Kidney epithelial cell (primary cell): ENCODE data around the gene SLC6A7. TPM values are rescaled to one million over a fixed set of nuclear protein-coding genes. Genes with fewer than 3 reads are reported as not detected.
A peak's percentile ranks its signal among the peaks of the same experiment; 100 is the strongest.

Experiments
- DNase-seq: peaks from one replicate; pipeline ENCODE4 v3.0.0-alpha.2; 2010; ENCODE audit warnings: low read depth
- H3K27me3 ChIP-seq: 2 replicates; pipeline ENCODE4 v1.6.0; 2011; ENCODE audit warnings: low read length; ENCODE audit not compliant: control insufficient read depth, insufficient read depth
- H3K36me3 ChIP-seq: 2 replicates; pipeline ENCODE4 v1.5.1; 2011; ENCODE audit warnings: low read length; ENCODE audit not compliant: control insufficient read depth, insufficient read depth
- H3K4me3 ChIP-seq: 2 replicates; pipeline ENCODE4 v1.5.1; 2011; ENCODE audit warnings: low read depth, mild to moderate bottlenecking, control low read depth, low read length
- CTCF ChIP-seq: IDR thresholded peaks from 2 replicates; pipeline ENCODE4 v1.5.1; 2011; ENCODE audit warnings: mild to moderate bottlenecking, moderate library complexity, low read length, control low read depth, inconsistent platforms; ENCODE audit not compliant: insufficient read depth, poor library complexity, severe bottlenecking
- total RNA-seq: library from RNA; depleted of rRNA; stranded (reverse); fragments of >200 nt; gene quantifications from 2 replicates; pipeline ENCODE4 v1.2.3, GENCODE V29; 2015

The SLC6A7 gene
- total RNA-seq, 1 donor from 2014 or later = not detected

GRCh38 chr5:150161242-150162141 is 28.4 kb upstream of the SLC6A7 start:
- DNase-seq = no peak
- peaks cover 6% of the 10 kb centered on the region for H3K27me3 ChIP-seq
- no peaks in the 10 kb centered on the region for H3K36me3 ChIP-seq
- no peak overlapping the region for H3K4me3 ChIP-seq
- TF ChIP-seq CTCF = peak; percentile 98

DNA sequence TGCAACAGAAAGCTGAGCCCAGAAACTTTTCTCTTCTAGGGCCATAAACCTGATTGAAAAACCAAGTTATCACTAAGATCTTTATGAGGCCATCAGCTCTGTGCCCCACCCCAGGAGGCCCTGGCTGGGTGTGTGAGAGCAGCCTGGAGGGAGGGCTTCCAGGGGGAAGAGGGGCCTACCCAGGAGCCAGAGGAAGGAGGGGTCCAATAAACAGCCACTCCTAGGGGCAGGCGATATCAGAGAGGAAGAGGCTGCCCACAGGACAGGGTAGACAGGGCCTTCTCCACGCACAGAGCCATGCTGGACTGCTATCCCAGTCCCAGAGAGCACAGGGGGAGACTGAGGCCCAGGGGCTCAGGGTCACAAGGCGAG is 27.7 kb upstream of the SLC6A7 start:
- TF ChIP-seq CTCF = no peak
- Histone ChIP-seq H3K27me3 (peaks cover 11% of the 10 kb centered on the region), H3K4me3 (no peak overlapping the region), H3K36me3 (no peaks in the 10 kb centered on the region)
- no peak for DNase-seq

DNA sequence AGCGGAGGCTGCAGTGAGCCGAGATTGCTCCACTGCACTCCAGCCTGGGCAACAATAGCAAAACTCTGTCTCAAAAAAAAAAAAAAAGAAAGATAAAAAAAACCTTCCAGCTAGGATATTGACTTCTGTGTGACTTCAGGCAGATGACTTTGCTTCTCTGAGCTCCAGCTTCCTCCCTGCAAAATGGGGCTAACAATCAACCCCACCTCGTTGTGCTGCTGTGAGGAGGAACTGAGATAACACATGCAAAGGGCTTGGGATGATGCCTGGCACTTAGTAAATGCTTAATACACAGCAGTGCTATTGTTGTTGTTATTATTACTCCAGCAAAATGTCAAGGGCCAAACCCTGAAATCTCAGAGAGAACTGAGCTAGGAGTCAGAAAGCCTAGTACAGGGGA is 26.8 kb upstream of the SLC6A7 start:
- Histone ChIP-seq H3K36me3 (no peaks in the 10 kb centered on the region), H3K27me3 (peaks cover 20% of the 10 kb centered on the region), H3K4me3 (no peak overlapping the region)
- DNase-seq = no peak
- TF ChIP-seq CTCF = no peak

GRCh38 chr5:150163547-150164059 is 26.3 kb upstream of the SLC6A7 start:
- Histone ChIP-seq H3K36me3 (no peaks in the 10 kb centered on the region), H3K4me3 (no peak overlapping the region), H3K27me3 (peaks cover 24% of the 10 kb centered on the region)
- TF ChIP-seq CTCF = no peak
- DNase-seq = no peak

- H3K4me3 ChIP-seq = no peak overlapping the region
Measured at GRCh38 chr5:150164211-150164980, 25.5 kb upstream of the SLC6A7 start.

More at GRCh38 chr5:150164211-150164980, 25.5 kb upstream of the SLC6A7 start:
- TF ChIP-seq CTCF = no peak
- DNase-seq = no peak
- no peaks in the 10 kb centered on the region for H3K36me3 ChIP-seq
- peaks cover 32% of the 10 kb centered on the region for H3K27me3 ChIP-seq
